ENCODE data around the gene AZIN2.
A peak's percentile ranks its signal among the peaks of the same experiment; 100 is the strongest.
"Not testable (repeated sequence)": the region's sequence is repeated elsewhere in the genome, so short reads cannot be mapped to it uniquely, and the experiment has no call there.

The AZIN2 gene

DNA sequence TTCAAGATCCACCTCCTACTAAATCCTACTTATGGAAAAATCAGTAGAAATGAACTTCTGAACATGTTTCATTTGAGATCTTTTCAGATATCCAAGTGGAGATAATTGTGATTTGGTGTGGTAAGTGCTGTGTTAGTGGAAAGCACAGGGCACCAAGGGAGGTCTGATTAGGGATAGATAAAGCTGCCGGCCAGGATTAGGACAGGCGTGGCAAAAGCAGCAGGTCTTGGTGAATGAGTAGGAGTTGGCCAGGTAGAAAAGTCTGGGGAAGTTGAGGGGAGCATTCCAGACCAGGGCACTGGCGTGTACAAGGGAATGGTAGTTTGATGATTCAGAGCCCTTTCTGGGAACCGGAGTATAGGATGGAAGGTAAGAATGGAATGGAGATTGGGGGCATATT is 47.8 kb downstream of the AZIN2 start:
- DNase-seq = no peak

DNA sequence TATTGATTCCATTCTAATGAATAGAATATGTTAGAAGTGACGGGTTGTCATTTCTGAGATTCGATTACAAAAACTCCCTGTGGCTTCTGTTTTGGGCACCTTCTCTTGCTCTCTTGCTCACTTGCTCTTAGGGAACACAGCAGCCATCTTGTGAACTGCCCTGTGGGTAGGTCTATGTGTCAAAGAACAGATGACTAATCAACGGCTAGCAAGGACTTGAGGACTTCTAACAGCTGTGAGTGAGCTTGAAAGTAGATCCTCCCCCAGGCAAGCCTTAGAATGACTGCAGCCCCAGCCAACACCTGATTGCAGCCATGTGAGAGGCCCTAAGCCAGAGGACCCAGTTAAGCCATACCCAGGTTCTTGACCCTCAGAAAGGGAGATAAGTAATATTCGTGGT is 49.3 kb downstream of the AZIN2 start:
- DNase-seq = no peak

DNA sequence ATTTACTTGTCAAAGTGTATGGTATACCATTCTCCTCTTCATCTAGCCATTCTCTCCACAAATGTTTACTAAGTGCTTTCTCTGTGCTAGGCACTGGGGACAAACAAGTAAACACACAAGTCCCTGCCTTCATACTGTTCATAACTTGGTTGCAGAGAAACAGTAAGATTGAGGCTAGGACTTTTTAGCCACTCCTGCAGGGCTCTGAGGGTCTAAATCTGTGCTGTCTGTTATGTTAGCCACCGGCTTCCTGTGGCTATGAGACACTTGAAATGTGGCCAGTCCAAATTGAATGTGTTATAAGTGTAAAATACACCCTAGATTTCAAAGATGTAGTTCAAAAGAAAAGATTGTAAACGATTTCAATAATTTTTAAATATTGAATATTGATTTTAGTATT is 50.2 kb downstream of the AZIN2 start:
- DNase-seq = no peak

DNA sequence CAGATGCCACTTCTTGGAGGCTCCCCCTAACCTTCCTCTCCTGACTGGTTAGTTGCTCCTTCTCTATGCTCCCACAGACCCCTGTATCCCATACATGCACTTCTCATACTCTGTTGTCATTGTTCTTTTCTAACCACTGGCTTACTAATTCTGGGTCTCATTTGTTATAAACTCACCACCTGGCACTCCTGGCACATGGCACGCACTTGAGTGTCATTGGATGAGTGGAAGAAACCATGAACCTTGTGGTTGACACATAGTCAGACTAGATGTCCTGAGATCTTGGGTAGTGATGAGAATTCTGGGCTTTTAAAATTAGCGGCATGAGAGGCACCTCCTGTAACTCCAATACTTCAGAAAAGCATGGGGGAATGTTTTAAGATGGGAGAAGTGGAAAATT is 51.6 kb downstream of the AZIN2 start:
- DNase-seq = no peak

DNA sequence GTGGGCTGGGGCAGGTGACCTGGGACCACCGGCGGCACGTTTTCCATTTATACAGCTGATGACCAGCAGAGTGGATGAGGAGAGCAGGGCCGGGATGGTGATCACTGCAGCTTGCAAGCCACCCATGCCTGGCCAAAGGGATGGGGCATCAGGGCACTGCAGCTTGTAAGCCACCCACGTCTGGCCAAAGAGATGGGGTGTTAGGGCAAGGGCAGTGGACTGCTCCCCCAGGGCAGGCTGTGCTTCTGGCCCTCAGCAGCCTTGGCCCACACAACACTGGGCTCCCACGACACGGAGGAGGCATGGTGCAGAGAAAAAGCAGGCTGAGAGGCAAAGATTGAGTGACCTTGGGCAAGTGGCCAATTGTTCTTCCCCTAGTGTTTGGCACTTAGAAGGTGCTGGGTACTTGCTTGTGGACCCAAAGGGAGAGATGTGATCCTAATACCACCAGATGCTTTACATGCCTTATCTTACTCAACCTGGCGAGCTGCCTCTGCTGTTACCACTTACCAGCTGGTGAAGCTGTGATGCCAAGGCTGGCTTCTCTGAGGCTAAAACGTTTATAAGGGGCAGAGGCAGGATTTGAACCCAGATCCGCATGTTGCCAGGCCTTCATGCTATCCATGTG is 52.6 kb downstream of the AZIN2 start:
- no peak for DNase-seq

DNA sequence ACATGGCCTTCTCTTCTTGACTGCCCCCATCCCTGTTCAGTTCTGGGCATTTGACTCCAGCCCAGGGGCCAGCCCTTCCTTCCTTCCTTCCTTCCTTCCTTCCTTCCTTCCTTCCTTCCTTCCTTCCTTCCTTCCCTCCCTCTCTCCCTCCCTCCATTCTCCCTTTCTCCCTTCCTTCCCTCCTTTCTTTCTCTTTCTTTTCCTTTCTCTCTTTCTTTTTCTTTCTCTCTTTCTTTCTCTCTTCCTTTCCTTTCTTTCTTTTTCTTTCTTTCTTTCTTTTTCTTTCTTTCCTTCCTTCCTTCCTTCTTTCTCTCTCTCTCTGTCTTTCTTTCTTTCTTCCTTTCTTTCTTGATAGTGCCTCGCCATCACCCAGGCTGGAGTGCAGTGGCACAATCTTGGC is 55.1 kb downstream of the AZIN2 start:
- not testable (repeated sequence) for DNase-seq

DNA sequence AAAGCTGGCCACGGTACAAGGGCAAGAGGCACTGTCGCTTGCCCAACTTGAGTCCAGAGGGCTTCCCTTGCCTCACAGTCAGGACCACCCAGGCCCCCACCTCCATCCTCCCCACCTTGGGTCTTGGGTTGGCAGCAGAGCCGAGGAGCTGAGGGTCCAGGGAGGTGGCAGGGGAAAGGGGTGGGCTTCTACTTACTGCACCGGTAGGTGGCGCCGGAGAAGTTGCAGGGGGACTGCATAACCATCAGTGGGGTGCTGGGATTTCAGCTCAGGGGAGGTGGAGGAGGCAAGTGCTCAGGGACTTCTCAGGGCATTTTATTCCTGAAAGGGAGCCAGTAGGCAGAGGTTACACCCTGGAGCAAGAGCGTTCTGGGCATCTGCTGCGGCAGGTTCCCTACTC is 56.8 kb downstream of the AZIN2 start:
- DNase-seq = peak; percentile 29

DNA sequence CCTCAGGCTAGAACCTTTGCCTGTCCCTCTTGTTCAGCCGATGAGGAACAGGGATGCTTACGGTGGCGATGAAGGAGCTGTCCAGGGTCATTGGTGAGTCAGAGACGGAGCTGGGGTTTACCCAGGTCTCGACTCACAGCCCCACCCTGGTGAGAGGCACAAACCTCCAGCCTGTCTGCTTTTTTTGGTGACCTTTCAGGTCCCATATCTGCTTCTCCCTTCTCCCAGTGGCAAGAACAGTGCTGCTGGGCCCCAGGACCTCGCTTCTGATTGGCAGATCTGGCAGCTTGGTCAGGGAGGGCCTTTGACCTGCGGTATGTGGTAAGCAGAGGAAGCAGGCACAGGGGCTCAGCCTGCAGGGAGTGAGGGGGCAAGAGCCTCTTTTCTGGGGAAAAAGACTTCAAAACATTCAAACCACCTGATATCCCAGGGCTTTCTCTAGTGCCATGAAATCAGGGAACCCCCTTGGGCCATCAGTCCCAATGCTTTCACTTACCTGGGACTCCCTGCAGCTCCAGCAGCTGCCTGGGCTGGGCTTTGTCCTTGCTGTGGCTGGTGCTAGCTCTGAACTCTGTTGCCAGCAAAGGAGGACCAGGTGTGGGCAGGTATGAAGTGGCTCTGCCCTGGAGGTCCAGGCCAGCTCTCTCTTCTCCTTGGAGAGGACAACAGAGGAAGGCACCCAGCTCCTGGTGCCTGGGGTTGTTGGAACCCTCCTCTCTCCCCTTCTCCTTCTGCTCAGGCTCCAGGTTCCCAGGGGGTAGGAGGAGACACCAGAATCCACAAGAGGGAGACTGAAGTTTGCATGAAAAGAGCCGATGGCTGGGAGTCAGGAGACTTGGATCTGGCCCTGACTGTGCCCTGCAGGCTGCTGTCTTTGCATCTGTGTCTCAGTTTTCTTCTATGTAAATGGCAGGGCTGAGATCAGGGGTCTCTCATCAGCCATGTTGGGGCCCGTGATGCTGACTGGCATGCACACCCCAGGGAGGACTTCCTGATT is 59.5 kb downstream of the AZIN2 start:
- DNase-seq = no peak

DNA sequence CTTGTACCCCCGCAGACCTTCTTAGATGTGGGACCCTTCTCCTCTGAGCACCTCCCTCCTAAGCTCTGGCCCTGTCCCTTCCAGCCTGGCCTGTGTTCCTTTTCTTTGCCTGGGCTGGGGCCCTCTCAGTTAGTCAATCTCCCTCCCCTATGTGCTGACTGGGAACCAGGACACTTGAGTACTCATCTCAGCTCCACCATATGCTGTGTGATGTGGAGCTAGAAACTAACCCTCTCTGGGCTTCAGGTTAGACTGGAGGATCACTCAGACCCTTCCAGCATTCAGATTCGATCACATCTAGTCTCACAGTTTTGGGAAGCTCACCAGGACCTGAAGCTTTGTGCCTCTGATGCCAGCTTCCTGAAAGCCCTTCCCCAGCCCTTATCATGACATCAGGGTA is 60.3 kb downstream of the AZIN2 start:
- no peak for DNase-seq

DNA sequence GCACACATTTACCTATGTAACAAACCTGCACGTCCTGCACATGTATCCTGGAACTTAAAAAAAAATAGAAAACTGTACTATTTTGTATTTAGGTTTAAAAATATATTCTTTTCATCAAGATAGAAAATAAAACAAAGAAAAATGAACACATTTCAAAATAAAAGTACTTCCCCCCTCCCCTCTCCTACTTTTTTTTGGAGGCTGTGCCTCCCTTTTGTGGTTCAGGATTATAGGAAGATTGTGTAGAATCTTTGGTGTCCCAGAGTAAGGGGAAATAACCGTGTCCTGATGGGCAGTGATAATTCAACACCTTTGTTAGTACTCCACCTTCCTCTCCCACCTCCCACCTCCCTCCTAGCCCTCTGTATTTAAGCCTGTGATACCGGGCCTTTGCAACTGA is 60.8 kb downstream of the AZIN2 start:
- DNase-seq = no peak

DNA sequence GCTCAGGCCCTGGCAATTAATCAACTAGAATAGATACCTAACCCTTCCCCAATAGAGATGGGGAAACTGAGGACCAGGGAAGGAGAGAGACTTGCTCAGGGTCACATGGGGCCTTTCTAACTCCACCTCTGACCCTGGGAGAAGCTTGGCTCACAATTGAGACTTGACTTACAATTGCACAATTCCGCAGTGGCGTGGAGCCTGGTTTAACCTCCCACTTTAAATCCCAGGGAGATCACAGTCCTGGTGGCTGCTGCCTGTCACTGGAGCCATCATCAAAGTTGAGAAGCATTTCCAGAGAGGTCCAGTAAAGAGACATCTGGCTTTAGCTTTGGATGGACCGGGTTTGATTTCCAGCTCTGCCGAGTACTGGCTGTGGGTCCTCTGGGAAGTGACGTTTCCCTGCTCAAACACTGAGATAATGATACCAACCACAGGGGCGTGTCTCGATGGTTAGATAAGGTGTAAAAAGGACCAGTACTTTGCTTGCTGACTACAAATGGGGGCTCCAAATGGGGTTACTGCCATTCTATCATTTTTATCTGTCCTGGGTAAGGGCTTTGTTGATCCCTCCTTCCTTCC is 61.6 kb downstream of the AZIN2 start:
- DNase-seq = no peak

DNA sequence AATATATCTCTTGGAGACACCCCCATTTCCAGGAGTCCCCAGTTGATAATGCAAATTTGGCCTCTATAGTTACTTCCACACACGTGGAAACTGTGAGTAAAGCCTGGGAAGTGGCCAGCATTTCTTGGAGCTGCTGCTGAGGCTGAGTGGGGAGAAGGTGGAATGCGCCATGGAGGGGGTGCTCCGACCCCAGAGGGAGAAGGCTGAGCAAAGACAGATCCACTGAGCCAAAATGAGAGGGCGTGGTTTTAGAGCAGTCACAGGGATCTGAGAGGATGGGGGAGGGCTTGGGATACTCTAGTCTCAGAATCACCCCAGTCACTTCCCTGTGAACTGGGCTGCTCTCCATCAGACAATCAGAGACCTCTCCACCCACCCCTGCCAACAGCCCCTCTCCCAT is 62.2 kb downstream of the AZIN2 start:
- DNase-seq = no peak

DNA sequence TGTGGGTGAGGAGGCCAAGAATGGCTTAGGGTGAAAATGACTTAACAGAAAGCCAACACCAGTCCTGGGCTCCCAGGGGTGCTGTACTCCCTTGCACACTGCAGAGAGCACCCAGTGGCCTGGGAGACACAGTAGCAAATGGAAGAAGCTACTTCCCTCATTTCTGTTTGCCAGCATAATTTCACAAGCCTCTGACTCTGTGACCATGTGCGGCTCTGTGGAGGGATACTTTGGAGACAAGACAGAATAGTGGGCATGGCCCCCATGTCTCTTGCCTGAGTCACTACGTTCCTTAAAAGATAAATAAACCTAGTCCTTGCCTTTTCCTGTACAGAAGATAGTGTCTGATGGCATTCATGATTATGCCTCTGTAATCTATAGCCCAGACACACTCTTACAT is 62.7 kb downstream of the AZIN2 start:
- DNase-seq = no peak

DNA sequence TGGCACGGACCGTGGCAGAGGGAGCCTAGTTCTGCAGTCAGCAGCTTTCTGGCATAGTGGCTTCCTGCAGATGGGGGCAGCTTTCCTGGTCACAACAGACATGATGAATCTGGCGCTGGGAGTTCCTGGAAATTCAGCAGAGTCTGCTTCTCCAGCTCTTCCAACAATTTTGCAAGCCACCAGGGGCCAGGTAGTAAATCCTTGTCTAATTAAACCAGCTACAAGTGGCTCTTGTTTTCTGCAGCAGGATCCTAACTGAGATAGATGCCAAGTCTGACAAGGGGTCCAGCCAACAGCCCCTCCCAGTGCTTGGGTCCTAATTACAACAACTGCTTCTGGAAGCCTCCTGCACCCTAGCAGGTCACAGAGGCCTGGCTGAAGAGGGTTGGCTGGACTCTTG is 65.0 kb downstream of the AZIN2 start:
- DNase-seq = no peak

DNA sequence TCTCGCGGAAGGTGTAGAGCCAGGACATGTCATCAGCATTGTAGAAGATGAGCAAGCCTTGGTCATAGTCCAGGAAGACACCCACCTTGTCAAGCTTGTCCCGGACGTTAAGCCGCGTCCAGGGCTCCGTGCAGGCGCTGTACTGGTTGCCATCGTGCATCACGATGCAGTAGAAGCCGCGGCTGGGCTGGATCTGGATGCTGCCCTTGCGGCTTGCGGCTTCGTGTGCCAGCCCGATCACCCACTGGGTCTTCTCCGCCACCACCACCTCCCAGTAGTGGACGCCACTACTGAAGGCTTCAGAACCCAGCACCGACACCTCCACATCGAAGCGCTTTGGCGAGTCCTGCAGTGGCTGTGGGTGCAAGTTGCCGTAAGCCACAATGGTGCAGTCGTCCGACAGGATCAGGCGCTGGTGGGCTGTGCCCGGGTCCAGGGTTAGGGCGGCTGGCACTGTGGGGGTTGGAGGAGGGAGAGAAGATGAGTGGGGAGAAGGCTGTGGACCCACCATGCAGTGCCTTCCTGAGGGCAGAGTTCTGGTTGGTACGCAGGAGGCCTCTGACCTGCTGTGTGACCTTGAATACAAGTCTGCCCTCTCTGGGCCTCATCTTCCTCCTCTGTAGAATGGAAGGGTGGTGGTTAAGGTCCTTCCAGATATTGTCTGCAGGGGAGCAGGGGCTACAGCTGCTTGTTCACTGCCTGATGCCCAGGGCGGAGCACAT is 66.5 kb downstream of the AZIN2 start:
- DNase-seq = no peak

DNA sequence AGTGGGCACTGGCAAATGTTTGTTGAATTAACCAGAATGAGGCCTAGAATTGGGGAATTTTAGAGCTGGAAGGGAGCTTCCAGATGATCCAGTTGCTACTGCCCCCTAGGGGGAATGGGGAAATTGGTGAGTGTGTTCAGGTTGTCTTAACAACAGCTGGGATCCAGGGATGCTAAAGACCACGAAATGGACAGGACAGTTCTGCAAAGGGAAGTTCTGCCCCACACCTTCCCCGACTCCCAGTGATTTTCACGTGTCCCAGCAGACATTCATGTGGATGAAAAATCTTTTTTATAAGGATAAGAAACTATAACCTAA is 67.0 kb downstream of the AZIN2 start:
- DNase-seq = no peak

DNA sequence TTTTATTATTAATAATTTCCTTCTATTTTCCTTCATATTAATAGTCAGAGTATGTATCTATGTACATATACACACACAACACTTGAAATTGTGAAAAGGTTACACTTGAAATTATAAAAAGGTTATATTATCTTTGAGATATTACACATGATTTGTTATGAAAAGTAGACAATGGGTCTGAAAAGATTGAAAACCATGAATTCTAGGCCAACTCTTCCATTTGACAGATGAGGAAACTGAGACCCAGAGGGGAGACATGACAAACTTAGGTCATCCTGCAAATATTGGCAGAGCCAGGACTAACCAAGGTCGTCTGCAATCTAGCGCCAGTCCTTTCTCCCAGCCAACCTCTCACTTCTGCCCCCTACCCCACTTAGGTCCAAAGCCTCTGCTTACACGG is 67.7 kb downstream of the AZIN2 start:
- no peak for DNase-seq

DNA sequence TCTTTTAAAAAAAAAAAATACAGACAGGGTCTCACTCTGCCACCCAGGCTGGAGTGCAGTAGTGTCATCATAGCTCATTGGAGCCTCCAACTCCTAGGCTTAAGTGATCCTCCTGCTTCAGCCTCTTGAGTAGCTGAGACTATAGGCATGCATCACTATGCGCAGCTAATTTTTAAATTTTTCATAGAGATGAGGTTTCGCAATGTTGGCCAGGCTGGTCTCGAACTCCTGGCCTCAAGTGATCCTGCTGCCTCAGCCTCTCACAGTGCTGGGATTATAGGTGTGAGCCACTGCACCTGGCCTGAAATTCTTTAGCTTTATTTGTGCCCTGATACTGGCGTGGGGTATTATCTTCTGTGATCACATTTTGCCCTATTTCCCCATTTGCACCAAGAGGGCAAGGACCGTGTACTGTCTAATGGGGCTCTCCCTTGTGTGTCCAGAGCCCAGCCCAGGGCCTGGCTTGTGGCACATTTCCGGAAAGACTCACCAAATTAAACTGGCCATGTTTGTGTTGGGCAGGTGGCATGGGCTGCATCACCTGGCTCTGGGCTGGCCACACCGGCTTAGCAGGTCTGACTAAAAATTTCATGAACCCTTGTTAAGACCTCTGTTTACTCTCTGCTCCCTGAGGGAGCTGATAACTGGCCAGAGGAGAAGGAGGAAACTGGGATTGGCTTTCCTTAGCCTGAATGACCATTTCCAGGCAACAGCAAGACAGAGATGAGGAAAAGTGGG is 68.7 kb downstream of the AZIN2 start:
- DNase-seq = no peak

DNA sequence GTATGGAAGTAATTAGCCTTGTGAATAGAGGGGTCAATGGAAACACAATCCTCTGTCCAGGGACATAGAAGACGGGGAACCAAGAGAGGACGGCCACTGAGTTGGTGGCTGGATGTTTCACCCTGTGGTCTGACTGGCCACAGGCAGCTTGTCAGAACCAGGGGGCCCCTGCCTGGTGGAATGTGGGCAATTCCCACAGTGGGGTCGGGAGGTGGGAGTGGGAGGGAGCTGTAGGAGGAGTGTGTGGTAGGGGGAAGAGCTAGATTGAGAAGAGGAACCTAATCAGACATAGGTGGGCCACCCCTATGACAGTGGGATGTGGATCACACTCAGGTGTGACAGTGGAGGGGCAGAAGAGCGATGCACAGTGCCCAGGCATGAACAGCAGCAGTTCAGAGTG is 69.6 kb downstream of the AZIN2 start:
- no peak for DNase-seq

DNA sequence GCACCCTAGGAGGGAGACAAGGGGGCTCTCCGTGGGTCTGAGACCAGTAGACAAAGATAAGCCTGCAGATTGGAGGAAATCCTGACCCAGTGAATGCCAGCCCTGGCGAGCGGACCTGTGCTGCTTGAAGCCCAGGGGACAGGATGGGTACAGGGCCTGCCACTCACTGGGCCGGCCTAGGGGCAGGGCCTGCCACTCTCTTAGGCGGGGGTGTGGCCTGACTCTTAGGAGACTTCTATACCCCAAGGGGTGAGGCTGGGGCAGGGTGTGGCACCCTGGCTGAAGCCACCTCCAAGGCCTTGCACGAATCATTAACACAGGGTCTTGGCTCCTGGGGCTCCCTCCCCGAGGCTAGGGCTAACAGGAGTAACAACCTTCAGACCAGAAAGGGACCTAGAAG is 70.2 kb downstream of the AZIN2 start:
- DNase-seq = no peak

DNA sequence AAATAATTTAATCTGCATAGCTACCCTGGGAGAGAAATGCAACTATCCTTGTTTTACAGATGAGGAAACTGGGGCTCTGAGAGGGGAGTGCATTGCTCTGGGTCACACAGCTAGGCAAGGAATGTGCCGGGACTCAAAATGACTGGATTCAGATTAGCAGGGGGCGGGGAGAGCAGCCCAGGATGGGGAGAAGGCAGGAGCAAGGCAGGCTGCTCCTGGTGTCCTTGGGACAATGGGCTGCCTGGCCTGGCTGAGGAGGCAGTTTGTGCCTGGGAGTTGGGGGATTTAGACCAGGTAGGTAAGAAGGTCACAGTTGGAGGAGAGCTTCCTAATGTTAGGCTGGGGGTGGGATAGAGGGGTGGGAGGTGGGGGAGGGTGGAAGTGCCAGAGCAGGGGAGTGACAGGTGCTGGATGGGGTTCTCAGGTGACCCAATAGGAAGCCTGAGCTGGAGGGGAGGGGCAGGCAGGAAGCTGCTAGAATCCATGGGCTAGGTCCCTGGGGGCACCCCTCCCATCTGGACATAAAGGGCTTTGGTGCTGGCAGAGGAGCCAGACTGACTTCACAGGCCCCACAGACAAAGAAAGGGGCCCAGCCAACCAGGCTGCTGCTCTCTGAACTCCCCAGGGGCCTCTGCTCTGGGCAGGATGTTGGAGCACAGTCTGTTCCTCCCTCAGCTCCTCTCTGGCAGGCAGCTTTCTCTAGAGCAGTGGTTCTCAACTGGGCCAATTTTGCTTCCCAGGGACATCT is 71.9 kb downstream of the AZIN2 start:
- DNase-seq = no peak

DNA sequence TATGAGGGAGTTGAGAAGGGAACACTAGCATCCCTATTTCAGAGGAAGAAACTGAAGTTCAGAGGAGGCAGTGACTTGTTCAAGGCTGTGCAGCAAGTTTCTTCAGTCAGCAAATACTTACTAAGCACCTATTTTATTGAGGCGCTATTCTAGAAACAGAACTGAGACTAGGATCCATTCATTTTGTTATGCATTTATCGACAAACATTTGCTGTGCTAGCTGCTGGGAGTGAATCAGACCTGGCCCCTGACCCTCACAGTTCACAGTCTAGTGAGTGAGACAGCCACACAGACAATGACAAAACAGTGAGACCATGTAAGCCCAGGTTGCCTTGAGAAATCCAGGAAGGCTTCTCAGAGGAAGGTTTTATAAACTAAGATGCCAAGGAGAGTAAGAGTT is 72.7 kb downstream of the AZIN2 start:
- no peak for DNase-seq

Data from right kidney (tissue), 1 donor.